Measurements from ENCODE around the gene TUBB1.

Gene TUBB1

GRCh38 chr20:59051666-59052185, 32.5 kb downstream of the TUBB1 start:
- H3K27ac Mint-ChIP-seq: no peak overlapping the region
- H3K36me3 Mint-ChIP-seq: peaks cover 6% of the 10 kb centered on the region
- DNase-seq (ENCODE audit: low spot score in 2 of 2): no peak

GRCh38 chr20:59055302-59055701, 36.1 kb downstream of the TUBB1 start:
- no peak for DNase-seq (ENCODE audit: low spot score in 2 of 2)
- no peak for ATAC-seq
- Mint-ChIP-seq H3K9me3 (no peaks in the 10 kb centered on the region), H3K36me3 (no peaks in the 10 kb centered on the region), H3K4me3 (no peak overlapping the region), H3K4me1 (no peaks in the 10 kb centered on the region), H3K27ac (no peak overlapping the region)

More at GRCh38 chr20:59051666-59052185, 32.5 kb downstream of the TUBB1 start:
- peaks cover 10% of the 10 kb centered on the region for H3K4me1 Mint-ChIP-seq
- no peak for ATAC-seq
- H3K4me3 Mint-ChIP-seq: no peak overlapping the region
- H3K9me3 Mint-ChIP-seq: no peaks in the 10 kb centered on the region

- ATAC-seq: no peak
- Mint-ChIP-seq H3K4me1 (no peaks in the 10 kb centered on the region), H3K4me3 (no peak overlapping the region), H3K27ac (no peak overlapping the region), H3K9me3 (no peaks in the 10 kb centered on the region), H3K36me3 (no peaks in the 10 kb centered on the region)
- no peak for DNase-seq (ENCODE audit: low spot score in 2 of 2)
Observed at GRCh38 chr20:59062081-59062480, 42.9 kb downstream of the TUBB1 start.

GRCh38 chr20:59063358-59064213, 44.4 kb downstream of the TUBB1 start:
- H3K27ac Mint-ChIP-seq: no peak overlapping the region
- H3K4me1 Mint-ChIP-seq: no peaks in the 10 kb centered on the region
- no peak overlapping the region for H3K4me3 Mint-ChIP-seq
- DNase-seq (ENCODE audit: low spot score in 2 of 2): no peak
- ATAC-seq: no peak
- no peaks in the 10 kb centered on the region for H3K9me3 Mint-ChIP-seq
- no peaks in the 10 kb centered on the region for H3K36me3 Mint-ChIP-seq

- no peaks in the 10 kb centered on the region for H3K9me3 Mint-ChIP-seq
- ATAC-seq: no peak
- no peaks in the 10 kb centered on the region for H3K4me1 Mint-ChIP-seq
- no peak for DNase-seq (ENCODE audit: low spot score in 2 of 2)
- H3K4me3 Mint-ChIP-seq: no peak overlapping the region
- no peaks in the 10 kb centered on the region for H3K36me3 Mint-ChIP-seq
- H3K27ac Mint-ChIP-seq: no peak overlapping the region
Observed at GRCh38 chr20:59064214-59064722, 45.0 kb downstream of the TUBB1 start.

- no peaks in the 10 kb centered on the region for H3K36me3 Mint-ChIP-seq
- H3K4me1 Mint-ChIP-seq: peaks cover 7% of the 10 kb centered on the region
- H3K9me3 Mint-ChIP-seq: no peaks in the 10 kb centered on the region
- DNase-seq (ENCODE audit: low spot score in 2 of 2) (no peak), ATAC-seq (no peak)
- no peak overlapping the region for H3K4me3 Mint-ChIP-seq
- no peak overlapping the region for H3K27ac Mint-ChIP-seq
Observed at GRCh38 chr20:59068534-59068933, 49.3 kb downstream of the TUBB1 start.

GRCh38 chr20:59069026-59069425, 49.8 kb downstream of the TUBB1 start:
- ATAC-seq (no peak), DNase-seq (ENCODE audit: low spot score in 2 of 2) (no peak)
- Mint-ChIP-seq H3K36me3 (no peaks in the 10 kb centered on the region), H3K4me1 (peaks cover 7% of the 10 kb centered on the region), H3K4me3 (no peak overlapping the region), H3K27ac (no peak overlapping the region), H3K9me3 (no peaks in the 10 kb centered on the region)

- DNase-seq (ENCODE audit: low spot score in 2 of 2) (no peak), ATAC-seq (no peak)
- no peak overlapping the region for H3K27ac Mint-ChIP-seq
- no peaks in the 10 kb centered on the region for H3K9me3 Mint-ChIP-seq
- H3K4me1 Mint-ChIP-seq: peaks cover 29% of the 10 kb centered on the region
- H3K4me3 Mint-ChIP-seq: no peak overlapping the region
- no peaks in the 10 kb centered on the region for H3K36me3 Mint-ChIP-seq
Observed at GRCh38 chr20:59071216-59071615, 52.0 kb downstream of the TUBB1 start.

- peaks cover 4% of the 10 kb centered on the region for H3K36me3 Mint-ChIP-seq
- no peaks in the 10 kb centered on the region for H3K9me3 Mint-ChIP-seq
- H3K27ac Mint-ChIP-seq: no peak overlapping the region
- ATAC-seq (no peak), DNase-seq (ENCODE audit: low spot score in 2 of 2) (no peak)
- H3K4me1 Mint-ChIP-seq: peaks cover 45% of the 10 kb centered on the region
- H3K4me3 Mint-ChIP-seq: no peak overlapping the region
Observed at GRCh38 chr20:59073582-59073981, 54.4 kb downstream of the TUBB1 start.

GRCh38 chr20:59074456-59074855, 55.2 kb downstream of the TUBB1 start:
- peak; percentile 84 for ATAC-seq
- Mint-ChIP-seq H3K36me3 (peaks cover 4% of the 10 kb centered on the region), H3K27ac (no peak overlapping the region), H3K4me1 (peaks cover 47% of the 10 kb centered on the region), H3K4me3 (no peak overlapping the region), H3K9me3 (no peaks in the 10 kb centered on the region)
- no peak for DNase-seq (ENCODE audit: low spot score in 2 of 2)

- Mint-ChIP-seq H3K36me3 (peaks cover 4% of the 10 kb centered on the region), H3K27ac (peak overlapping the region; percentile 40), H3K9me3 (no peaks in the 10 kb centered on the region), H3K4me1 (peaks cover 43% of the 10 kb centered on the region), H3K4me3 (peak overlapping the region; percentile 30)
- DNase-seq (ENCODE audit: low spot score in 2 of 2): no peak
- ATAC-seq: peak; percentile 65
Observed at GRCh38 chr20:59075934-59076508, 56.8 kb downstream of the TUBB1 start.

Measured in stimulated activated effector memory CD8-positive, alpha-beta T cell treated with anti-CD3 and anti-CD28 coated beads, Interleukin-12 subunit alpha, Interleukin-12 subunit beta, amount 100 ng/mL, for 72 hours (primary cell).